ENCODE data around the gene NAA38. TPM values are rescaled to one million over a fixed set of nuclear protein-coding genes. Genes with fewer than 3 reads are reported as not detected.
A peak's percentile ranks its signal among the peaks of the same experiment; 100 is the strongest.

Gene NAA38
- total RNA-seq, 2 experiments from 2014 or later, result 68.2 to 74.7 TPM

GRCh38 chr17:7843536-7844291 lies 13.6 kb downstream of the NAA38 start:
- Mint-ChIP-seq H3K36me3 (peaks cover 17% of the 10 kb centered on the region), H3K27ac (peak overlapping the region; percentile 95), H3K27me3 (no peaks in the 10 kb centered on the region), H3K4me1 (ENCODE audit: low read depth) (peaks cover 48% of the 10 kb centered on the region), H3K9me3 (no peaks in the 10 kb centered on the region), H3K4me3 (peak overlapping the region; percentile 85)
- intact Hi-C loops (cut with micrococcal nuclease), result loop anchor here (1.0 to 5.0 kb wide), 9 partner anchors 8 to 601 kb away; partner anchors contain the start of genes CTC1, EIF5A, FXR2 and GABARAP
- ChIA-PET CTCF (interaction anchor here (2.4 to 5.4 kb wide), 2 partner anchors 9 to 14 kb away, joined by 11 to 70 read pairs; partner anchors contain the start of genes CYB5D1, KDM6B and NAA38), POLR2A (interaction anchor here (1.1 to 3.0 kb wide), 6 partner anchors 9 to 157 kb away, joined by 3 to 13 read pairs (median 8); partner anchors contain the start of genes CYB5D1, KDM6B, NAA38 and TP53)
- peak; percentile 90 for DNase-seq

DNA sequence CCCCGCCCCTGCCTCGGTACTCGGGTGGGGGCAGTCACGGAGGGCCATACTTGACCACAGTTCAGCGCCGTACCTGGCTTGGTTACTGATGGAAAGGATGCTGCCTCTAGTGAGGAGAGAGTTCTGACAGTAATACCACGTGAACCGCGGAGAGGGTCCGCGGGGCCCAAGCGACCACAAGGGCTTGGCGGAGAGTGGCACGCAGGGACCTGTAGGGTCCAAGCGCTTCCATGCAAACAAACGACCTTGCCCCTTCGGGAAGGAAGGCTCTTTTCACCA lies 14.2 kb downstream of the NAA38 start:
- Mint-ChIP-seq H3K27ac (peak overlapping the region; percentile 95), H3K9me3 (no peaks in the 10 kb centered on the region), H3K4me1 (ENCODE audit: low read depth) (peaks cover 49% of the 10 kb centered on the region), H3K4me3 (peak overlapping the region; percentile 85), H3K36me3 (peaks cover 16% of the 10 kb centered on the region), H3K27me3 (no peaks in the 10 kb centered on the region)
- ChIA-PET CTCF (interaction anchor here (2.4 to 5.4 kb wide), 2 partner anchors 8 to 14 kb away, joined by 11 to 70 read pairs; partner anchors contain the start of genes CYB5D1, KDM6B and NAA38), POLR2A (interaction anchor here (1.1 to 3.0 kb wide), 6 partner anchors 9 to 156 kb away, joined by 3 to 13 read pairs (median 8); partner anchors contain the start of genes CYB5D1, KDM6B, NAA38 and TP53)
- intact Hi-C loops (cut with micrococcal nuclease), result loop anchor here (1.0 to 5.0 kb wide), 7 partner anchors 229 to 601 kb away; partner anchors contain the start of genes CTC1, EIF5A, FXR2 and GABARAP
- DNase-seq, result peak; percentile 69

GRCh38 chr17:7842380-7843256 lies 14.7 kb downstream of the NAA38 start:
- H3K27ac Mint-ChIP-seq, result peak overlapping the region; percentile 95
- H3K27me3 Mint-ChIP-seq, result no peaks in the 10 kb centered on the region
- H3K4me3 Mint-ChIP-seq, result peak overlapping the region; percentile 85
- no peaks in the 10 kb centered on the region for H3K9me3 Mint-ChIP-seq
- intact Hi-C loops (cut with micrococcal nuclease), result loop anchor here (1.0 to 5.0 kb wide), 9 partner anchors 9 to 600 kb away; partner anchors contain the start of genes CTC1, EIF5A, FXR2 and GABARAP
- ChIA-PET POLR2A (interaction anchor here (0.7 to 3.0 kb wide), 13 partner anchors 8 to 406 kb away, joined by 3 to 13 read pairs (median 4); partner anchors contain the start of genes CYB5D1, KDM6B, NAA38 and TP53), CTCF (interaction anchor here (1.0 to 5.4 kb wide), 4 partner anchors 8 to 156 kb away, joined by 5 to 70 read pairs (median 9); partner anchors contain the start of genes CYB5D1, KDM6B, NAA38 and TP53)
- peak; percentile 97 for DNase-seq
- H3K4me1 Mint-ChIP-seq (ENCODE audit: low read depth), result peaks cover 52% of the 10 kb centered on the region
- H3K36me3 Mint-ChIP-seq, result peaks cover 15% of the 10 kb centered on the region

DNA sequence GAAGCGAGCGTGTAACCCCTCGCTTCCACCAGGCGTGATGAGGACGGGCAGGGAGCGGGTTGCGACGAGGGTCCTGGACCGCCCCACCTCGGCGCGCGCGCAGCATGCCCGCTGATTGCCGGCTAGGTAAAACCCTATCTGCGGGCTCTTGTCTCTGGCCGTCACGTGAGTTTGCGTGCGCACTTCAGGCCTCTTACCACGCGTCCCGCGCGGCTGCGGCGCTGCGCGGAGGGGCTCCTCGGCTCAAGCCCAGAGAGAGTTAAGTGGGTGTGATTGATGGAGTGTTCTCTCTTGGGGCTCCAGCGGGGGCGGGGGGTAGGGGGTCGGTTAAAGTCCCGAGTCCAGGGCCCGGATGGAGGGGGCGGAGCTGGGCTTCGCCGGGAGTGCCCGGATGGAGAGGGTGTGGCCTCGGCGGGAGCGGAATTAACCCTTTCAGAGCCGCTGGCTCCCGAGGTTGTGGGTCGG lies 15.4 kb downstream of the NAA38 start:
- ChIA-PET CTCF (interaction anchor here (1.0 to 5.4 kb wide), 5 partner anchors 7 to 155 kb away, joined by 4 to 70 read pairs (median 7); partner anchors contain the start of genes CYB5D1, KDM6B, NAA38 and TP53), POLR2A (interaction anchor here (0.7 to 2.1 kb wide), 10 partner anchors 8 to 405 kb away, joined by 3 to 11 read pairs (median 4); partner anchors contain the start of genes CYB5D1, KDM6B, NAA38 and TP53)
- peak; percentile 89 for DNase-seq
- H3K36me3 Mint-ChIP-seq, result peaks cover 13% of the 10 kb centered on the region
- peaks cover 58% of the 10 kb centered on the region for H3K4me1 Mint-ChIP-seq (ENCODE audit: low read depth)
- H3K4me3 Mint-ChIP-seq, result peak overlapping the region; percentile 85
- no peaks in the 10 kb centered on the region for H3K9me3 Mint-ChIP-seq
- H3K27ac Mint-ChIP-seq, result peak overlapping the region; percentile 95
- H3K27me3 Mint-ChIP-seq, result no peaks in the 10 kb centered on the region
- intact Hi-C loops (cut with micrococcal nuclease), result loop anchor here (1.0 to 5.0 kb wide), 8 partner anchors 9 to 600 kb away; partner anchors contain the start of genes CTC1, EIF5A, GABARAP and HES7

GRCh38 chr17:7841396-7841914 lies 15.9 kb downstream of the NAA38 start:
- POLR2A ChIA-PET, result interaction anchor here (0.9 to 2.1 kb wide), 6 partner anchors 9 to 405 kb away, joined by 3 to 11 read pairs (median 4); partner anchors contain the start of genes CYB5D1, NAA38 and TP53
- CTCF ChIA-PET, result interaction anchor here (1.0 to 2.4 kb wide), 4 partner anchors 9 to 155 kb away, joined by 4 to 11 read pairs (median 6); partner anchors contain the start of genes CYB5D1, NAA38 and TP53
- intact Hi-C loops (cut with micrococcal nuclease), result loop anchor here (5.0 kb wide), 6 partner anchors 269 to 599 kb away; partner anchors contain the start of genes CTC1, EIF5A, GABARAP and HES7
- DNase-seq, result peak; percentile 95
- H3K4me1 Mint-ChIP-seq (ENCODE audit: low read depth), result peaks cover 58% of the 10 kb centered on the region
- peak overlapping the region; percentile 95 for H3K27ac Mint-ChIP-seq
- no peaks in the 10 kb centered on the region for H3K9me3 Mint-ChIP-seq
- H3K27me3 Mint-ChIP-seq, result no peaks in the 10 kb centered on the region
- H3K4me3 Mint-ChIP-seq, result peak overlapping the region; percentile 85
- peaks cover 9% of the 10 kb centered on the region for H3K36me3 Mint-ChIP-seq

DNA sequence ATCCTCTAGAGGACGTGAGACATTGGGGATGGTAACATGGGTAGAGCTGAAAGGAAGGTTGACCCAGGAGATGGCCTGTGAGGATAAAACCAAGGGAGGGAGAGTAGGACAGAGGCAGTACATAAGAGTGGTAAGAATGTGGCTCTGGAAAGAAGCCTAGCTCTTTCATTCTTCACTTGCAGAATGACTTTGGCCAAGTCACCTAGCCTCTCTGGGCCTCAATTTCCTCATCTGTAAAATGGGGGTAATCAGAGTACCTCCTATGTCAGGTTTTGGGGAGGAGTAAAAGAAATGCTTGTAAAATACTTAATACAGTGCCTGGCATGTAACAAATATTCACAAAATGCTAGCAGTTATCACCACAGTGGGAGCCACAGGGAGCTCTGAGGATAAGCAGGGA lies 16.5 kb downstream of the NAA38 start:
- ChIA-PET CTCF (interaction anchor here (1.0 to 2.1 kb wide), 3 partner anchors 10 to 154 kb away, joined by 4 to 7 read pairs (median 4); partner anchors contain the start of gene TP53), POLR2A (interaction anchor here (1.0 to 1.7 kb wide), 2 partner anchors 8 to 404 kb away, joined by 3 to 4 read pairs; no protein-coding TSS in a partner anchor)
- H3K4me3 Mint-ChIP-seq, result peak overlapping the region; percentile 85
- intact Hi-C loops (cut with micrococcal nuclease), result loop anchor here (5.0 kb wide), 6 partner anchors 269 to 599 kb away; partner anchors contain the start of genes CTC1, EIF5A, GABARAP and HES7
- peaks cover 57% of the 10 kb centered on the region for H3K4me1 Mint-ChIP-seq (ENCODE audit: low read depth)
- peaks cover 7% of the 10 kb centered on the region for H3K36me3 Mint-ChIP-seq
- peak overlapping the region; percentile 85 for H3K27ac Mint-ChIP-seq
- no peak for DNase-seq
- H3K9me3 Mint-ChIP-seq, result no peaks in the 10 kb centered on the region
- H3K27me3 Mint-ChIP-seq, result no peaks in the 10 kb centered on the region

- POLR2A ChIA-PET, result interaction anchor here (1.0 kb wide), 1 partner anchor 9 kb away, joined by 3 read pairs; no protein-coding TSS in a partner anchor
- H3K27ac Mint-ChIP-seq, result peak overlapping the region; percentile 85
- H3K9me3 Mint-ChIP-seq, result no peaks in the 10 kb centered on the region
- DNase-seq, result no peak
- peaks cover 54% of the 10 kb centered on the region for H3K4me1 Mint-ChIP-seq (ENCODE audit: low read depth)
- CTCF ChIA-PET, result interaction anchor here (1.0 to 1.5 kb wide), 2 partner anchors 11 to 97 kb away, joined by 4 read pairs; no protein-coding TSS in a partner anchor
- peak overlapping the region; percentile 85 for H3K4me3 Mint-ChIP-seq
- peaks cover 4% of the 10 kb centered on the region for H3K36me3 Mint-ChIP-seq
- intact Hi-C loops (cut with micrococcal nuclease), result loop anchor here (5.0 kb wide), 6 partner anchors 268 to 598 kb away; partner anchors contain the start of genes CTC1, EIF5A, GABARAP and HES7
- no peaks in the 10 kb centered on the region for H3K27me3 Mint-ChIP-seq
Measured at GRCh38 chr17:7840441-7840840, 16.9 kb downstream of the NAA38 start.

- DNase-seq, result peak; percentile 41
- ChIA-PET POLR2A (no interaction called here), CTCF (no interaction called here)
- H3K4me1 Mint-ChIP-seq (ENCODE audit: low read depth), result peaks cover 50% of the 10 kb centered on the region
- intact Hi-C loops (cut with micrococcal nuclease), result loop anchor here (5.0 to 10.0 kb wide), 8 partner anchors 258 to 598 kb away; partner anchors contain the start of genes CTC1, EIF5A, GABARAP and HES7
- peaks cover 4% of the 10 kb centered on the region for H3K36me3 Mint-ChIP-seq
- peak overlapping the region; percentile 85 for H3K27ac Mint-ChIP-seq
- no peak overlapping the region for H3K4me3 Mint-ChIP-seq
- no peaks in the 10 kb centered on the region for H3K9me3 Mint-ChIP-seq
- H3K27me3 Mint-ChIP-seq, result no peaks in the 10 kb centered on the region
Measured at GRCh38 chr17:7839876-7840261, 17.5 kb downstream of the NAA38 start.

DNA sequence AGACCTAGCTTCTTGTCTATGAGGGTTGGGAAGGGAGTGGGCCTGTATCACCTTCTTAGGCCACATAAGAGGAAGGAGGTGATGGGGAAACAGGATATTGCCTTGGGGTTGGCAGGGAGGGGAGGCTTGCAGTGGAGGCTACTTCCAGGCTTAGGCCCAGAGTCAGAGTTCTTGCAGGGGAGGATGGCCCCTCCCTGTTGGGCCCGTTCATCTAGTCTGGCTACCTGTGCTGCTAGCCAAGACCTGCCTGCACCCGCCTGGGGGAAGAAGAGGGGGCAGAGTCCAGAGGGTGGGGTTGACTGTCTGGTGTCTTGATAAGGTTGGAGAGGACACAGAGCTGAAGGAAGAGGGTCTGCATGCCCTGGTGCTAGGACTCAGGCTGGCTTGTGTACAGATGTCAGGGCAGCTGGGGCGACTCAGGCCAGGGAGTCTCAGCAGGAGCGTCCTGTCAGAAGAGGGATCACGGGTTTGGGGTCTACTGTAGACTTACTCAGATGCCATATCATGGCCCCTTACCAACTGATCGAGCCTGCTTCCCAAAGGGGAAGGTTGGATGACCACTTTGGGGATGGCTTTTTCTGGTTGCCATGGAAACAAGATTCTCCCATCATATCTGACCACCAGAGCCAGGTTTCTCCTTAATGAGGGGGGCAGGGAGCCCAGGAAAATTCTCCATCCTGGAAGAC lies 18.0 kb downstream of the NAA38 start:
- H3K4me1 Mint-ChIP-seq (ENCODE audit: low read depth), result peaks cover 50% of the 10 kb centered on the region
- H3K27me3 Mint-ChIP-seq, result no peaks in the 10 kb centered on the region
- H3K36me3 Mint-ChIP-seq, result peaks cover 4% of the 10 kb centered on the region

More for the DNA sequence above, 18.0 kb downstream of the NAA38 start:
- Mint-ChIP-seq H3K9me3 (no peaks in the 10 kb centered on the region), H3K4me3 (peak overlapping the region; percentile 28), H3K27ac (peak overlapping the region; percentile 85)
- no peak for DNase-seq
- ChIA-PET POLR2A (interaction anchor here (1.3 kb wide), 1 partner anchor 18 kb away, joined by 4 read pairs; the partner anchor contains the start of gene NAA38), CTCF (interaction anchor here (0.6 to 0.9 kb wide), 2 partner anchors 12 to 151 kb away, joined by 3 to 4 read pairs; no protein-coding TSS in a partner anchor)
- intact Hi-C loops (cut with micrococcal nuclease), result loop anchor here (5.0 to 10.0 kb wide), 2 partner anchors 257 to 345 kb away; partner anchors contain the start of gene MPDU1

Measured in activated CD4-positive, alpha-beta memory T cell treated with anti-CD3 and anti-CD28 coated beads for 36 hours (primary cell).